IPS-18c (cell line): Measurements from ENCODE around the gene CCDC85C.
"Not testable (repeated sequence)": the region's sequence is repeated elsewhere in the genome, so short reads cannot be mapped to it uniquely, and the experiment has no call there.

ENCODE experiments used
- H3K4me3 ChIP-seq: 2 replicates; pipeline ENCODE4 v1.7.0; 2013; ENCODE audit warnings: low read depth, mild to moderate bottlenecking, low read length, moderate library complexity; ENCODE audit not compliant: insufficient read depth
- H3K9me3 ChIP-seq: one replicate; pipeline ENCODE4 v1.6.1; 2013; ENCODE audit warnings: mild to moderate bottlenecking, low read length, moderate library complexity; ENCODE audit not compliant: control insufficient read depth, insufficient read depth

CCDC85C gene

GRCh38 chr14:99603471-99604277 lies at the start of gene CCDC85C:
Gene CCDC85C, minus strand, starts transcription at chr14:99604207. Its CDS starts 248 bp downstream, at chr14:99603959.
- peak within 1 kb of the TSS; percentile 81 for H3K4me3 ChIP-seq
- no peaks in the 10 kb centered on the region for H3K9me3 ChIP-seq

- no peak overlapping the region for H3K4me3 ChIP-seq
- H3K9me3 ChIP-seq = no peaks in the 10 kb centered on the region
These were observed 48.1 kb upstream of the CCDC85C start for GRCh38 chr14:99651953-99652746.

GRCh38 chr14:99650189-99650588 lies 46.2 kb upstream of the CCDC85C start:
- Histone ChIP-seq H3K9me3 (no peaks in the 10 kb centered on the region), H3K4me3 (no peak overlapping the region)

GRCh38 chr14:99649643-99650042 lies 45.6 kb upstream of the CCDC85C start:
- Histone ChIP-seq H3K4me3 (no peak overlapping the region), H3K9me3 (peaks cover 3% of the 10 kb centered on the region)

GRCh38 chr14:99649219-99649618 lies 45.2 kb upstream of the CCDC85C start:
- Histone ChIP-seq H3K9me3 (peaks cover 3% of the 10 kb centered on the region), H3K4me3 (no peak overlapping the region)

- peaks cover 3% of the 10 kb centered on the region for H3K9me3 ChIP-seq
- H3K4me3 ChIP-seq = no peak overlapping the region
These were observed 44.2 kb upstream of the CCDC85C start for GRCh38 chr14:99648027-99648784.

- no peak overlapping the region for H3K4me3 ChIP-seq
- peaks cover 3% of the 10 kb centered on the region for H3K9me3 ChIP-seq
These were observed 43.4 kb upstream of the CCDC85C start for GRCh38 chr14:99647411-99647810.

GRCh38 chr14:99645545-99646505 lies 41.8 kb upstream of the CCDC85C start:
- Histone ChIP-seq H3K4me3 (peak overlapping the region; percentile 56), H3K9me3 (peaks cover 3% of the 10 kb centered on the region)

GRCh38 chr14:99644723-99645544 lies 40.9 kb upstream of the CCDC85C start, which contains the start of gene HHIPL1:
Gene HHIPL1, plus strand, starts transcription at chr14:99645129. Its CDS starts 79 bp downstream, at chr14:99645208.
- H3K4me3 ChIP-seq = peak within 1 kb of the TSS; percentile 56
- peaks cover 3% of the 10 kb centered on the region for H3K9me3 ChIP-seq

- H3K9me3 ChIP-seq = peaks cover 3% of the 10 kb centered on the region
- peak overlapping the region; percentile 56 for H3K4me3 ChIP-seq
These were observed 40.1 kb upstream of the CCDC85C start for GRCh38 chr14:99644035-99644587.

GRCh38 chr14:99643343-99643742 lies 39.3 kb upstream of the CCDC85C start:
- peaks cover 3% of the 10 kb centered on the region for H3K9me3 ChIP-seq
- H3K4me3 ChIP-seq = no peak overlapping the region

GRCh38 chr14:99642771-99643170 lies 38.8 kb upstream of the CCDC85C start:
- not testable (repeated sequence) for H3K4me3 ChIP-seq, H3K9me3 ChIP-seq

GRCh38 chr14:99637624-99638023 lies 33.6 kb upstream of the CCDC85C start:
- Histone ChIP-seq H3K4me3 (no peak overlapping the region), H3K9me3 (no peaks in the 10 kb centered on the region)

- no peak overlapping the region for H3K4me3 ChIP-seq
- peaks cover 2% of the 10 kb centered on the region for H3K9me3 ChIP-seq
These were observed 32.5 kb upstream of the CCDC85C start for GRCh38 chr14:99636487-99636886.

GRCh38 chr14:99635116-99635515 lies 31.1 kb upstream of the CCDC85C start:
- no peak overlapping the region for H3K4me3 ChIP-seq
- H3K9me3 ChIP-seq = peaks cover 2% of the 10 kb centered on the region
